H1 (cell line): ENCODE results near the gene MEX3D. TPM values are rescaled to one million over a fixed set of nuclear protein-coding genes. Genes with fewer than 3 reads are reported as not detected.

Source experiments
- RNF2 ChIP-seq: fragments of 200-900, 300-1000 bp; sonication (generic); IDR thresholded peaks from 2 replicates; pipeline ENCODE4 v1.7.1; 2016; ENCODE audit warnings: borderline replicate concordance, low read depth, mild to moderate bottlenecking, antibody characterized with exemption, low read length; ENCODE audit not compliant: poor library complexity, severe bottlenecking; ENCODE audit errors: missing control alignments
- SIN3A ChIP-seq, 2 experiments: IDR thresholded peaks in 1 of 2; conservative IDR thresholded peaks in 1 of 2; 2 replicates each; pipeline ENCODE4 v1.6.1; 2011 to 2012; ENCODE audit warnings: low read length in 2 of 2, improper control_type of control experiment in 1 of 2, low read depth in 1 of 2, mild to moderate bottlenecking in 1 of 2
- polyA plus RNA-seq, 7 experiments: library from polyadenylated mRNA; depleted of rRNA in 3 of 7; stranded (reverse) in 5 of 7; unstranded in 2 of 7; fragments of >200 nt in 5 of 7; fragments of 200-250 nt in 2 of 7; gene quantifications; 1 replicate in 5 of 7; 2 replicates in 1 of 7; 4 replicates in 1 of 7; pipeline versions ENCODE4 v1.2.1 to v1.2.3, GENCODE V29; 2011 to 2013; ENCODE audit warnings: missing spikeins in 2 of 7, mixed read lengths in 2 of 7
- total RNA-seq: library from RNA; stranded (reverse); fragmentation: NEBNext Ultra II Directional; extraction: Animal tissue kit (Norgen Biotek cat#: 25700); gene quantifications from 2 replicates; pipeline ENCODE4 v1.2.1, GENCODE V29; 2021

The MEX3D gene
- total and polyA plus RNA-seq, 2 of the 8 experiments (the other 6 are each of a cell fraction or from before 2014, with no cell fraction given), result 20.8 to 78.8 TPM

- TF ChIP-seq SIN3A (conservative IDR thresholded peaks at IDR 0.05 in 1 of 2, IDR thresholded peaks at IDR 0.05 in 1 of 2; ENCODE audit: low read depth in 1 of 2, low read length in 2 of 2) (no peak), RNF2 (no peak)
Measured at GRCh38 chr19:1524972-1525325, 43.2 kb downstream of the MEX3D start (continued).
